MM.1S (cell line): ENCODE results near the gene PDPK1.

Experiments
- CTCF ChIP-seq: fragments of 300-600 bp; sonication (generic); IDR thresholded peaks from 2 replicates; pipeline ENCODE4 v1.5.1; 2016; ENCODE audit warnings: antibody characterized with exemption, low read length, mixed read lengths
- EZH2phosphoT487 ChIP-seq: fragments of 300-600 bp; sonication (generic); IDR thresholded peaks from 2 replicates; pipeline ENCODE4 v1.6.1; 2018; ENCODE audit warnings: antibody characterized with exemption, low read length

GRCh38 chr16:2511996-2512734, 25.7 kb upstream of the PDPK1 start:
- TF ChIP-seq CTCF: no peak
- TF ChIP-seq EZH2phosphoT487: no peak
